ENCODE data around the gene SEMA3E.
"Not testable (repeated sequence)": the region's sequence is repeated elsewhere in the genome, so short reads cannot be mapped to it uniquely, and the experiment has no call there.

The SEMA3E gene

GRCh38 chr7:83673291-83673690 lies 24.4 kb upstream of the SEMA3E start:
- H3K4me1 ChIP-seq (ENCODE audit: control insufficient read depth, insufficient read depth, low read length), result peaks cover 15% of the 10 kb centered on the region
- H3K4me3 ChIP-seq (ENCODE audit: low read depth, low read length); H3K27me3 ChIP-seq (ENCODE audit: control insufficient read depth, insufficient read depth, low read length); H3K36me3 ChIP-seq (ENCODE audit: control insufficient read depth, insufficient read depth, low read length); H3K9me3 ChIP-seq (ENCODE audit: control insufficient read depth, insufficient read depth, low read length); H3K9ac ChIP-seq (ENCODE audit: low read depth, low read length): not testable (repeated sequence)

GRCh38 chr7:83672157-83672556 lies 23.2 kb upstream of the SEMA3E start:
- Histone ChIP-seq H3K9me3 (ENCODE audit: control insufficient read depth, insufficient read depth, low read length) (no peaks in the 10 kb centered on the region), H3K27me3 (ENCODE audit: control insufficient read depth, insufficient read depth, low read length) (no peaks in the 10 kb centered on the region), H3K36me3 (ENCODE audit: control insufficient read depth, insufficient read depth, low read length) (no peaks in the 10 kb centered on the region), H3K9ac (ENCODE audit: low read depth, low read length) (no peak overlapping the region), H3K4me1 (ENCODE audit: control insufficient read depth, insufficient read depth, low read length) (peaks cover 15% of the 10 kb centered on the region), H3K4me3 (ENCODE audit: low read depth, low read length) (no peak overlapping the region)

GRCh38 chr7:83663131-83663530 lies 14.2 kb upstream of the SEMA3E start:
- H3K4me1 ChIP-seq (ENCODE audit: control insufficient read depth, insufficient read depth, low read length), result no peaks in the 10 kb centered on the region
- H3K36me3 ChIP-seq (ENCODE audit: control insufficient read depth, insufficient read depth, low read length), result no peaks in the 10 kb centered on the region
- H3K9ac ChIP-seq (ENCODE audit: low read depth, low read length), result no peak overlapping the region
- no peaks in the 10 kb centered on the region for H3K27me3 ChIP-seq (ENCODE audit: control insufficient read depth, insufficient read depth, low read length)
- H3K4me3 ChIP-seq (ENCODE audit: low read depth, low read length), result no peak overlapping the region
- H3K9me3 ChIP-seq (ENCODE audit: control insufficient read depth, insufficient read depth, low read length), result no peaks in the 10 kb centered on the region

GRCh38 chr7:83658126-83658525 lies 9.2 kb upstream of the SEMA3E start:
- Histone ChIP-seq H3K36me3 (ENCODE audit: control insufficient read depth, insufficient read depth, low read length) (no peaks in the 10 kb centered on the region), H3K9me3 (ENCODE audit: control insufficient read depth, insufficient read depth, low read length) (no peaks in the 10 kb centered on the region), H3K4me1 (ENCODE audit: control insufficient read depth, insufficient read depth, low read length) (peaks cover 3% of the 10 kb centered on the region), H3K9ac (ENCODE audit: low read depth, low read length) (no peak overlapping the region), H3K27me3 (ENCODE audit: control insufficient read depth, insufficient read depth, low read length) (no peaks in the 10 kb centered on the region), H3K4me3 (ENCODE audit: low read depth, low read length) (no peak overlapping the region)

GRCh38 chr7:83655951-83656556 lies 7.1 kb upstream of the SEMA3E start:
- Histone ChIP-seq H3K27me3 (ENCODE audit: control insufficient read depth, insufficient read depth, low read length) (no peaks in the 10 kb centered on the region), H3K4me1 (ENCODE audit: control insufficient read depth, insufficient read depth, low read length) (peaks cover 3% of the 10 kb centered on the region), H3K36me3 (ENCODE audit: control insufficient read depth, insufficient read depth, low read length) (no peaks in the 10 kb centered on the region), H3K9me3 (ENCODE audit: control insufficient read depth, insufficient read depth, low read length) (no peaks in the 10 kb centered on the region), H3K9ac (ENCODE audit: low read depth, low read length) (no peak overlapping the region), H3K4me3 (ENCODE audit: low read depth, low read length) (no peak overlapping the region)

- H3K9ac ChIP-seq (ENCODE audit: low read depth, low read length), result no peak overlapping the region
- no peak overlapping the region for H3K4me3 ChIP-seq (ENCODE audit: low read depth, low read length)
- no peaks in the 10 kb centered on the region for H3K36me3 ChIP-seq (ENCODE audit: control insufficient read depth, insufficient read depth, low read length)
- no peaks in the 10 kb centered on the region for H3K27me3 ChIP-seq (ENCODE audit: control insufficient read depth, insufficient read depth, low read length)
- H3K9me3 ChIP-seq (ENCODE audit: control insufficient read depth, insufficient read depth, low read length), result no peaks in the 10 kb centered on the region
- H3K4me1 ChIP-seq (ENCODE audit: control insufficient read depth, insufficient read depth, low read length), result peaks cover 3% of the 10 kb centered on the region
These were observed 3.5 kb upstream of the SEMA3E start for GRCh38 chr7:83652481-83652880.

GRCh38 chr7:83649701-83650100 lies 762 bp upstream of the SEMA3E start:
- Histone ChIP-seq H3K9me3 (ENCODE audit: control insufficient read depth, insufficient read depth, low read length) (no peaks in the 10 kb centered on the region), H3K27me3 (ENCODE audit: control insufficient read depth, insufficient read depth, low read length) (no peaks in the 10 kb centered on the region), H3K4me1 (ENCODE audit: control insufficient read depth, insufficient read depth, low read length) (peaks cover 2% of the 10 kb centered on the region), H3K4me3 (ENCODE audit: low read depth, low read length) (no peak overlapping the region), H3K9ac (ENCODE audit: low read depth, low read length) (no peak overlapping the region), H3K36me3 (ENCODE audit: control insufficient read depth, insufficient read depth, low read length) (no peaks in the 10 kb centered on the region)

GRCh38 chr7:83646027-83646426 lies 2.9 kb downstream of the SEMA3E start:
- Histone ChIP-seq H3K9ac (ENCODE audit: low read depth, low read length) (no peak overlapping the region), H3K4me1 (ENCODE audit: control insufficient read depth, insufficient read depth, low read length) (peaks cover 8% of the 10 kb centered on the region), H3K9me3 (ENCODE audit: control insufficient read depth, insufficient read depth, low read length) (no peaks in the 10 kb centered on the region), H3K27me3 (ENCODE audit: control insufficient read depth, insufficient read depth, low read length) (no peaks in the 10 kb centered on the region), H3K36me3 (ENCODE audit: control insufficient read depth, insufficient read depth, low read length) (no peaks in the 10 kb centered on the region), H3K4me3 (ENCODE audit: low read depth, low read length) (no peak overlapping the region)

GRCh38 chr7:83643739-83644138 lies 5.2 kb downstream of the SEMA3E start:
- no peaks in the 10 kb centered on the region for H3K36me3 ChIP-seq (ENCODE audit: control insufficient read depth, insufficient read depth, low read length)
- H3K27me3 ChIP-seq (ENCODE audit: control insufficient read depth, insufficient read depth, low read length), result no peaks in the 10 kb centered on the region
- H3K4me3 ChIP-seq (ENCODE audit: low read depth, low read length), result no peak overlapping the region
- no peaks in the 10 kb centered on the region for H3K9me3 ChIP-seq (ENCODE audit: control insufficient read depth, insufficient read depth, low read length)
- H3K9ac ChIP-seq (ENCODE audit: low read depth, low read length), result no peak overlapping the region
- peaks cover 22% of the 10 kb centered on the region for H3K4me1 ChIP-seq (ENCODE audit: control insufficient read depth, insufficient read depth, low read length)

- Histone ChIP-seq H3K4me3 (ENCODE audit: low read depth, low read length) (no peak overlapping the region), H3K27me3 (ENCODE audit: control insufficient read depth, insufficient read depth, low read length) (no peaks in the 10 kb centered on the region), H3K36me3 (ENCODE audit: control insufficient read depth, insufficient read depth, low read length) (no peaks in the 10 kb centered on the region), H3K4me1 (ENCODE audit: control insufficient read depth, insufficient read depth, low read length) (peaks cover 22% of the 10 kb centered on the region), H3K9ac (ENCODE audit: low read depth, low read length) (no peak overlapping the region), H3K9me3 (ENCODE audit: control insufficient read depth, insufficient read depth, low read length) (no peaks in the 10 kb centered on the region)
These were observed 5.9 kb downstream of the SEMA3E start for GRCh38 chr7:83643012-83643411.

GRCh38 chr7:83640731-83641537 lies 8.0 kb downstream of the SEMA3E start:
- Histone ChIP-seq H3K9ac (ENCODE audit: low read depth, low read length) (no peak overlapping the region), H3K4me1 (ENCODE audit: control insufficient read depth, insufficient read depth, low read length) (peaks cover 22% of the 10 kb centered on the region), H3K4me3 (ENCODE audit: low read depth, low read length) (no peak overlapping the region), H3K27me3 (ENCODE audit: control insufficient read depth, insufficient read depth, low read length) (no peaks in the 10 kb centered on the region), H3K9me3 (ENCODE audit: control insufficient read depth, insufficient read depth, low read length) (no peaks in the 10 kb centered on the region), H3K36me3 (ENCODE audit: control insufficient read depth, insufficient read depth, low read length) (no peaks in the 10 kb centered on the region)

- no peak overlapping the region for H3K9ac ChIP-seq (ENCODE audit: low read depth, low read length)
- no peaks in the 10 kb centered on the region for H3K36me3 ChIP-seq (ENCODE audit: control insufficient read depth, insufficient read depth, low read length)
- no peak overlapping the region for H3K4me3 ChIP-seq (ENCODE audit: low read depth, low read length)
- no peaks in the 10 kb centered on the region for H3K9me3 ChIP-seq (ENCODE audit: control insufficient read depth, insufficient read depth, low read length)
- peaks cover 22% of the 10 kb centered on the region for H3K4me1 ChIP-seq (ENCODE audit: control insufficient read depth, insufficient read depth, low read length)
- H3K27me3 ChIP-seq (ENCODE audit: control insufficient read depth, insufficient read depth, low read length), result no peaks in the 10 kb centered on the region
These were observed 8.7 kb downstream of the SEMA3E start for GRCh38 chr7:83640240-83640639.

Measured in iPS-15b (cell line).